Suppressor macrophage treated with lipopolysaccharide for 4 hours (primary cell): ENCODE measurements around the gene TRPM7.
"Not testable (repeated sequence)": the region's sequence is repeated elsewhere in the genome, so short reads cannot be mapped to it uniquely, and the experiment has no call there.

Source experiments
- DNase-seq: peaks from one replicate; pipeline ENCODE4 v3.0.0-alpha.2; 2020

Gene TRPM7

GRCh38 chr15:50653156-50653743 lies 33.3 kb downstream of the TRPM7 start:
- DNase-seq, result no peak

GRCh38 chr15:50652671-50653070 lies 33.9 kb downstream of the TRPM7 start:
- DNase-seq, result no peak

GRCh38 chr15:50641318-50641717 lies 45.3 kb downstream of the TRPM7 start:
- DNase-seq, result no peak

- no peak for DNase-seq
Measured at GRCh38 chr15:50636146-50636545, 50.5 kb downstream of the TRPM7 start.

GRCh38 chr15:50633653-50634052 lies 52.9 kb downstream of the TRPM7 start:
- no peak for DNase-seq

- DNase-seq, result no peak
Measured at GRCh38 chr15:50628421-50628820, 58.2 kb downstream of the TRPM7 start.

- no peak for DNase-seq
Measured at GRCh38 chr15:50627351-50628055, 59.1 kb downstream of the TRPM7 start.

GRCh38 chr15:50624616-50625168 lies 61.9 kb downstream of the TRPM7 start:
- no peak for DNase-seq

GRCh38 chr15:50622361-50622943 lies 64.1 kb downstream of the TRPM7 start:
- not testable (repeated sequence) for DNase-seq

GRCh38 chr15:50616960-50617359 lies 69.6 kb downstream of the TRPM7 start:
- DNase-seq, result not testable (repeated sequence)

GRCh38 chr15:50616554-50616953 lies 70.0 kb downstream of the TRPM7 start:
- DNase-seq, result not testable (repeated sequence)

GRCh38 chr15:50613600-50613999 lies 73.0 kb downstream of the TRPM7 start:
- DNase-seq, result no peak

- no peak for DNase-seq
Measured at GRCh38 chr15:50607129-50607528, 79.5 kb downstream of the TRPM7 start.

GRCh38 chr15:50605462-50605861 lies 81.1 kb downstream of the TRPM7 start:
- DNase-seq, result no peak

- DNase-seq, result not testable (repeated sequence)
Measured at GRCh38 chr15:50602028-50602427, 84.6 kb downstream of the TRPM7 start.

GRCh38 chr15:50594311-50594710 lies 92.3 kb downstream of the TRPM7 start:
- no peak for DNase-seq

GRCh38 chr15:50593761-50594160 lies 92.8 kb downstream of the TRPM7 start:
- no peak for DNase-seq

GRCh38 chr15:50590288-50590687 lies 96.3 kb downstream of the TRPM7 start:
- no peak for DNase-seq

GRCh38 chr15:50577492-50577891 lies 109.1 kb downstream of the TRPM7 start:
- DNase-seq, result no peak

- peak; percentile 67 for DNase-seq
Measured at GRCh38 chr15:50576166-50576565, 110.4 kb downstream of the TRPM7 start.

- DNase-seq, result peak; percentile 61
Measured at GRCh38 chr15:50573842-50574241, 112.8 kb downstream of the TRPM7 start.

GRCh38 chr15:50563756-50564155 lies 122.8 kb downstream of the TRPM7 start:
- DNase-seq, result no peak

- no peak for DNase-seq
Measured at GRCh38 chr15:50562735-50563640, 123.6 kb downstream of the TRPM7 start.
